Stimulated activated CD8-positive, alpha-beta memory T cell treated with anti-CD3 and anti-CD28 coated beads, Interleukin-4, amount 100 ng/mL, for 1 hour (primary cell): ENCODE results near the gene ZDHHC11.
"Not testable (repeated sequence)": the region's sequence is repeated elsewhere in the genome, so short reads cannot be mapped to it uniquely, and the experiment has no call there.

ENCODE experiments used
- DNase-seq, 2 donors: peaks; one replicate each; pipeline ENCODE4 v3.0.0-alpha.2; 2020; ENCODE audit warnings: low read depth in 2 of 2, low spot score in 1 of 2

Gene ZDHHC11

GRCh38 chr5:815449-815848 lies 35.3 kb downstream of the ZDHHC11 start:
- DNase-seq: no peak

DNA sequence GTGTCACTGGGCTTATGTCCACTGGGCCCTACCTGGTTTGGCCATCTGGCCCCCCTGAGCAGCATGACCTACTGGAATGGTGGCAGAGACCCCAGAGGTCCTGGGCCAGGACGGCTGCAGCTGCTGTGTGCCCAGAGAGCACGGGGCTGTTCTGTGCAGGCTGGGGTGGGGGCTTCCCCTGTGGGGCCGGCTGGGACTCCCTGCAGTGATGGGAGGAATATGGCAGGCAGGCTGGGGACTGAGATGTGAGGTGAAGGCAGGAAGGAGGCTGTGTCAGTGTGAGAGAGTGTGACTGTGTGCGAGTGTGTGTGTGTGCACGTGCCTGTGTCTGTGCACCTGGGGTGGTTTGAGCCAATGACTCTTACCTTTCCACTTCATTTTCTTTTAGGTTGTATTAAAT lies 37.2 kb downstream of the ZDHHC11 start:
- DNase-seq: not testable (repeated sequence)

GRCh38 chr5:811384-811783 lies 39.4 kb downstream of the ZDHHC11 start:
- not testable (repeated sequence) for DNase-seq

- DNase-seq: not testable (repeated sequence)
Measured at GRCh38 chr5:807719-808514, 42.9 kb downstream of the ZDHHC11 start.

- DNase-seq: no peak
Measured at GRCh38 chr5:801472-801871, 49.3 kb downstream of the ZDHHC11 start.

GRCh38 chr5:801055-801454 lies 49.7 kb downstream of the ZDHHC11 start:
- DNase-seq: not testable (repeated sequence)

DNA sequence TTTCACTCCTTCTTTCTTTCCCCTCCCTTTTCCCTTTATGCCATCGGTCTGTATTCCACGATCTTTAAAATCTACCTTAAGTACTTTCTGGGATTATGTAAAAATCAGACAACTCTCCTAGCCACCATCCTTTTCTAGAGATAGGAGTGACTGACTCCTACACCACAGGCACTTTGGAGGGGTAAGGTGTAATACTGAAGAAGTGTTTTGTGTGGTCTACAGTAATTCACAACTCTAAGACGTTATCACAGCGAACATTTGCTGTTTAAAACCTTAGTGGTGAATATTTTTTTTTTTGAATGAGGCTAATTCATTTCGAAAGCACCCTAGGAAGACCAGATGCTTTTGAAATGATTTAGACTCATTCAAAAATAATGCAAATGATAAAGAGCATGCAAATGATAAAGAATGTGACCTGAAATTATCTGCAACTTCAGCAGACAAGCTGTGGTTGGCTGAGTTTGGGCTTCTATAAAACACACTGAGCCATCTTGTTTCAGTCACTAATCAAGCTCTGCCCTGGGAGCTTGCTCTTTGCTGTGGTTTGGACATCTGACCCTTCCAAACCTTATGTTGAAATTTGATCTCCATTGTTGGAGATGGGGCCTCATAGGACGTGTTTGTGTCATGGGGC lies 52.2 kb downstream of the ZDHHC11 start:
- DNase-seq: not testable (repeated sequence)

GRCh38 chr5:797986-798385 lies 52.8 kb downstream of the ZDHHC11 start:
- DNase-seq: not testable (repeated sequence)

GRCh38 chr5:795873-796272 lies 54.9 kb downstream of the ZDHHC11 start:
- DNase-seq: not testable (repeated sequence)

DNA sequence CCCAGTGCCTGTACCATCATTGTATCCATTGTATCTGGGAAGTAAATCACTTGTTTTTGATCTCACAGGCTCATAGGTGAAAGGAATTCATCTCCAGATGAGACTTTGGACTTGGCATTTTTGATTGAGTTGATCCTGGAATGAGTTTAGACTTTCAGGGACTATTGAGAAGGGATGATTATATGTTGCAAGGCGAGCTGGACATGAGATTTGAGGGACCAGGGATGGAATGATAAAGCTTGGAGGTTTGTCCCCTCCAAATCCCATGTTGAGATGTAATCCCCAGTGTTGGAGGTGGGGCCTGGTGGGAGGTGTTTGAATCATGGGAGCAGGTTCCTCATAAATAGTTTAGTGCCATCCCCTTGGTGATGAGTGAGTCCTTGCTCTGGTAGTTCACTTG lies 55.8 kb downstream of the ZDHHC11 start:
- not testable (repeated sequence) for DNase-seq

- not testable (repeated sequence) for DNase-seq
Measured at GRCh38 chr5:788703-789102, 62.1 kb downstream of the ZDHHC11 start.

DNA sequence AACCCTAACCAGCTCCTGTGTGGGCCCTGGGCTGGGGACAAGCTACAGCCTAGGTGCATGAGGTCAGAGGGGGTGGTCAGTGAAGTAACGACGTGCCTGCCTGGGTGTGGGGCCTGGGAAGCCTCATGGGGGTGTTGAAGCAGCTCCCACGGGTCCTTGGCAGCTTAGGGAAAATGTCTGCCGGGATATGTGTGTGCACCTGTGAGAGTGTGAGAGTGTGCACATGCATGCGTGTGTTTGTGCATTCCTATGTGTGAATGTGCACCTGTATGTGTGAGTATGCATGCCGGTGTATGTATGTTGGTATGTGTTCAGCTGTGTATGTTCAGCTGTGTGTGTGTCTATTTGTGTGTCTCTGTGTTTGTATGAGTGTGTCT lies 62.9 kb downstream of the ZDHHC11 start:
- DNase-seq: not testable (repeated sequence)

DNA sequence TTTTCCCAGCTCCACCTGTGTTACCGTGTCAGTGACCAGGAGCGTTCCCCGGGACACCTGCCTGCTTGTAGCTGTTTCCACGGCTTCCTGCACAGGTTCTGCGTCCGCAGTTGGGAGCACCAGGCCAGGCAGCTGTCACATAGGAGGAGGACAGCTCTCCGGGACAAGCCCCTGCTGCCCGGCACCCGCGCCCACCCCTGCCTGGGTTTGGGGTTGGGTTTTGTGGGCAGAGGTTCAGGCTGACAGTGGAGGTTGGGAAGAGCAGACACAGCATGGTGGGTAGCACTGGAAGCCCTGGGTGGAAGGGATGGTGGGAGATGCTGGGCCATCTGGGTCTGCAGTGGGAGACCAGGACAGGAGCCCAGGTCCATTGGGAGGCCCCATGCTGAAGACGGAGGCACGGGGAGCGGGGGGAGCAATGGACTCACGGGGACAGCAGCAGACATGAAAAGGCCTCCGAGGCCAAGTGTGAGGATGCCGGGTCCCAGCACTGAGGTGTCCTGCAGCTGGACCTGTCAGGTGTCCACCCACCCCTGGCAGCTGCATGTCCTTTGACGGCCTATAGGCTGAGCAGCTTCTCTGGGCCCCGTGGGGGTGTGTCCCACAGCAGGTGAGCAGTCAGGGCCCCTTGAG lies 63.4 kb downstream of the ZDHHC11 start:
- not testable (repeated sequence) for DNase-seq

DNA sequence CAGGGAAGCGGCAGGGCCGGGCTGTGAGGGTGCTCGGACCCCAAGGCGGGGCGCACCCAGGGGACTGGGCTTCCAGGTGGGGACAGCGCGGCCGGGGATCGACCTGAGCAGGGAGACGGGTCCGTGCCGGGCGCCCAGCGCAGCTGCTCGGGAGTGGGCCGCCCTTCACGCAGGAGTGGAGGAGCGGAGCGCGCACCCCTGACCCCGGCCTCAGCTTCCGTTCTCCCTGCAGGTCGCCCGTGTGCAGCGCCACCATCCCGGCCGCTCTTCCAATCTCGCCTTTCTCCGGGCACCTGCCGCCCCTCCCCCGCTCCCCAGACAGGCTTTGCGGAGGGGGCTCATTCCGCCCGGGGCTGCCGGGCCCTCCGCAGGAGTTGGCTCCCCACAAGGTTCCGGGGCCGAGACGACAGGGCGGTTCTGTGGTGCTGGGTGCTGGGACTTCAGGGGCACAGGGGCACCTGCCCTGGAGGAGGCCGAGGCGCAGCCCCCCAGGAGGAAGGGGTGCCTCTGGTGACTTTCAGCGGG lies 65.5 kb downstream of the ZDHHC11 start:
- DNase-seq: not testable (repeated sequence)

- peak; percentile 83 to 86 for DNase-seq
Measured at GRCh38 chr5:784428-785177, 66.2 kb downstream of the ZDHHC11 start, which contains the start of gene ZDHHC11B. Gene ZDHHC11B (minus strand): TSS chr5:784729. CDS start chr5:766919, 17,810 bp downstream.

DNA sequence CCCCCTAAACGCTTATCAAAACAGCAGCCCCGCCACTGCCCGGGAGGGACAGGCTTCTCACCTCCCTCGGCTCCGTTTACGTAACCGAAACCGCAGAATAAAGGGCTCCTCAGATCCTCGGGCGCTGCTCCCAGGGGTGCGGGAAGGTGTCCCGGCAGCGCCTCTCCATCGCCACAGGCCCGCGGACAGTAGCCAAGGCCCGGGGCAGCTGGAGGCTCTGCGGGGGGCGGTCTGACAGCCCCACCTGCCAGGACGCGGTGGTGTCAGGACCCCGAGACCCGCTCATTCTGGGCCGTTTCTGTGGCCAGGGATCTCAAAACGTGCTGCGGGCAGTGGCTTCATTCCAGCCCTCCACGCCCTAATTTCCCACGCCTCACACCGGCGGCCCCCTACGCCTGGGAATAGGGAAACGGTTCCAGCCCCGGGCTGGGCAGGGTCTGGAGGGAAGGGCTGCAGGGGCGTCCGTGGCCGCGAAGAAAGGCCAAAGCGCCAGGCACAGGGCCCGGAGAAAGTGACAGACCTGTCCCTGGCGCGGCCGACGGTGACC lies 66.8 kb downstream of the ZDHHC11 start:
- DNase-seq: not testable (repeated sequence)

GRCh38 chr5:783049-783802 lies 67.6 kb downstream of the ZDHHC11 start:
- not testable (repeated sequence) for DNase-seq

GRCh38 chr5:782356-782755 lies 68.4 kb downstream of the ZDHHC11 start:
- not testable (repeated sequence) for DNase-seq

GRCh38 chr5:780571-780970 lies 70.2 kb downstream of the ZDHHC11 start:
- DNase-seq: not testable (repeated sequence)

DNA sequence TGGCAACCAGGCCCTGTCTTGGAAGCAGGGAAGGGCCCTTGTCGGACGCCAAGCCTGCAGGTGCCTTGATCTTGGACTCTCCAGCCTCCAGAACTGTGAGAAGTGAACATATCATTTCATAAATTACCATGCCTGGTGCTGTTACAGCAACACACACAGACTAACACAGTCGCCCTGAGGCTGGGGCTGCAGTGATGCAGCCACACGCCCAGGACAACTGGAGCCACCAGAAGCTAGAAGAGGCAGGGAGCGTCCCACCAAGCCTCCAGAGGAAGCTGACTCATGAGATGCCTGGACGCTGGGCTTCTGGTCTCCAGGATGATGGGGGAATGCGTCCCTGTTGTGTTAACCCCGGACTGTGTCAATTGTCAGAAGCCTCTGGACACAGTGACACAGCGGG lies 71.8 kb downstream of the ZDHHC11 start:
- not testable (repeated sequence) for DNase-seq
